ENCODE results near the gene CENPB.

- TF ChIP-seq SPI1 (IDR thresholded peaks at IDR 0.05; ENCODE audit: borderline replicate concordance, low read depth) = no peak
- no peak for TF ChIP-seq CTCF (IDR thresholded peaks at IDR 0.05; ENCODE audit: insufficient read depth, low read length)
- no peak for TF ChIP-seq POLR2AphosphoS5 (IDR thresholded peaks at IDR 0.05; ENCODE audit: low read depth)
- no peak for TF ChIP-seq REST (IDR thresholded peaks at IDR 0.05; ENCODE audit: insufficient replicate concordance, low read depth)
These were observed 40.8 kb downstream of the CENPB start for GRCh38 chr20:3745686-3746173.

Measured in HL-60 (cell line).